NCI-H2196 treated with DMSO at 0.1 percent for 48 hours (cell line): ENCODE data around the gene KRT4.
"Not testable (repeated sequence)": the region's sequence is repeated elsewhere in the genome, so short reads cannot be mapped to it uniquely, and the experiment has no call there.

Experiments
- DNase-seq: peaks from one replicate; lab custom pipeline; 2025; ENCODE audit not compliant: unreplicated experiment; lab: John Stamatoyannopoulos, UW

KRT4 gene

GRCh38 chr12:52808573-52809160, 5.2 kb downstream of the KRT4 start:
- DNase-seq: no peak

GRCh38 chr12:52807544-52808470, 6.1 kb downstream of the KRT4 start:
- DNase-seq: no peak

- DNase-seq: no peak
These were observed 6.9 kb downstream of the KRT4 start for GRCh38 chr12:52806821-52807543.

GRCh38 chr12:52806169-52806811, 7.6 kb downstream of the KRT4 start:
- no peak for DNase-seq

GRCh38 chr12:52805739-52806138, 8.2 kb downstream of the KRT4 start:
- DNase-seq: no peak

GRCh38 chr12:52805000-52805399, 8.9 kb downstream of the KRT4 start:
- no peak for DNase-seq

- DNase-seq: no peak
These were observed 11.5 kb downstream of the KRT4 start for GRCh38 chr12:52802442-52802841.

GRCh38 chr12:52801773-52802172, 12.1 kb downstream of the KRT4 start:
- no peak for DNase-seq

- no peak for DNase-seq
These were observed 13.5 kb downstream of the KRT4 start for GRCh38 chr12:52800259-52800917.

- DNase-seq: no peak
These were observed 14.3 kb downstream of the KRT4 start for GRCh38 chr12:52799505-52800211.

GRCh38 chr12:52798671-52799504, 15.0 kb downstream of the KRT4 start:
- no peak for DNase-seq

- DNase-seq: no peak
These were observed 15.8 kb downstream of the KRT4 start for GRCh38 chr12:52798003-52798670.

- DNase-seq: no peak
These were observed 16.4 kb downstream of the KRT4 start for GRCh38 chr12:52797529-52797894.

GRCh38 chr12:52796839-52797528, 16.9 kb downstream of the KRT4 start:
- DNase-seq: no peak

- no peak for DNase-seq
These were observed 17.5 kb downstream of the KRT4 start for GRCh38 chr12:52796429-52796794.

GRCh38 chr12:52795694-52796428, 18.1 kb downstream of the KRT4 start, which contains the start of gene KRT3:
Gene KRT3, minus strand, starts transcription at chr12:52796117. Its CDS starts 75 bp downstream, at chr12:52796042.
- no peak for DNase-seq

- not testable (repeated sequence) for DNase-seq
These were observed 18.6 kb downstream of the KRT4 start for GRCh38 chr12:52795332-52795674.
